ENCODE results near the gene C22orf31. TPM values are rescaled to one million over a fixed set of nuclear protein-coding genes. Genes with fewer than 3 reads are reported as not detected.

Gene C22orf31
- total RNA-seq, 1 experiment from 2014 or later, result not detected

GRCh38 chr22:29030016-29030617 is 31.5 kb downstream of the C22orf31 start:
- Histone ChIP-seq H3K9me3 (ENCODE audit: low read depth, low read length, poor library complexity, severe bottlenecking) (no peaks in the 10 kb centered on the region), H3K27ac (ENCODE audit: low read depth, low read length, poor library complexity, severe bottlenecking) (no peak overlapping the region), H3K4me1 (ENCODE audit: insufficient read depth, low read length, poor library complexity, severe bottlenecking) (peaks cover 7% of the 10 kb centered on the region), H3K36me3 (ENCODE audit: insufficient read depth, low read length, poor library complexity, severe bottlenecking) (no peaks in the 10 kb centered on the region), H3K4me3 (ENCODE audit: low read depth, low read length, poor library complexity, severe bottlenecking) (peak overlapping the region; percentile 14), H3K27me3 (replicated peaks; ENCODE audit: insufficient read depth, low read depth, low read length, poor library complexity) (no peaks in the 10 kb centered on the region)
- TF ChIP-seq EZH2 (IDR thresholded peaks at IDR 0.05; ENCODE audit: borderline replicate concordance, low read depth, low read length, poor library complexity, severe bottlenecking) (no peak), CTCF (conservative IDR thresholded peaks at IDR 0.05; ENCODE audit: low read depth, low read length) (no peak)
- CTCF ChIA-PET, result no interaction called here
- POLR2A ChIA-PET (ENCODE audit: low non-redundant PET), result no interaction called here
- no peak for DNase-seq (ENCODE audit: low spot score)
- intact Hi-C loops (cut with micrococcal nuclease; ENCODE audit: unreplicated experiment), result no loop called here
- no TSS peak for BruUV-seq (replicated peaks)

- no peak overlapping the region for H3K4me3 ChIP-seq (ENCODE audit: low read depth, low read length, poor library complexity, severe bottlenecking)
- no peaks in the 10 kb centered on the region for H3K9me3 ChIP-seq (ENCODE audit: low read depth, low read length, poor library complexity, severe bottlenecking)
- CTCF ChIA-PET, result no interaction called here
- BruUV-seq (replicated peaks), result no TSS peak
- intact Hi-C loops (cut with micrococcal nuclease; ENCODE audit: unreplicated experiment), result no loop called here
- POLR2A ChIA-PET (ENCODE audit: low non-redundant PET), result no interaction called here
- H3K27me3 ChIP-seq (replicated peaks; ENCODE audit: insufficient read depth, low read depth, low read length, poor library complexity), result no peaks in the 10 kb centered on the region
- no peak overlapping the region for H3K27ac ChIP-seq (ENCODE audit: low read depth, low read length, poor library complexity, severe bottlenecking)
- peaks cover 7% of the 10 kb centered on the region for H3K4me1 ChIP-seq (ENCODE audit: insufficient read depth, low read length, poor library complexity, severe bottlenecking)
- no peak for DNase-seq (ENCODE audit: low spot score)
- TF ChIP-seq CTCF (conservative IDR thresholded peaks at IDR 0.05; ENCODE audit: low read depth, low read length) (no peak), EZH2 (IDR thresholded peaks at IDR 0.05; ENCODE audit: borderline replicate concordance, low read depth, low read length, poor library complexity, severe bottlenecking) (no peak)
- no peaks in the 10 kb centered on the region for H3K36me3 ChIP-seq (ENCODE audit: insufficient read depth, low read length, poor library complexity, severe bottlenecking)
These were observed 32.2 kb downstream of the C22orf31 start for GRCh38 chr22:29029202-29030000.

GRCh38 chr22:29028468-29028867 is 33.2 kb downstream of the C22orf31 start:
- BruUV-seq (replicated peaks), result no TSS peak
- Histone ChIP-seq H3K27ac (ENCODE audit: low read depth, low read length, poor library complexity, severe bottlenecking) (no peak overlapping the region), H3K9me3 (ENCODE audit: low read depth, low read length, poor library complexity, severe bottlenecking) (no peaks in the 10 kb centered on the region), H3K36me3 (ENCODE audit: insufficient read depth, low read length, poor library complexity, severe bottlenecking) (no peaks in the 10 kb centered on the region), H3K4me1 (ENCODE audit: insufficient read depth, low read length, poor library complexity, severe bottlenecking) (peaks cover 15% of the 10 kb centered on the region), H3K4me3 (ENCODE audit: low read depth, low read length, poor library complexity, severe bottlenecking) (no peak overlapping the region), H3K27me3 (replicated peaks; ENCODE audit: insufficient read depth, low read depth, low read length, poor library complexity) (no peaks in the 10 kb centered on the region)
- DNase-seq (ENCODE audit: low spot score), result no peak
- intact Hi-C loops (cut with micrococcal nuclease; ENCODE audit: unreplicated experiment), result no loop called here
- POLR2A ChIA-PET (ENCODE audit: low non-redundant PET), result no interaction called here
- TF ChIP-seq EZH2 (IDR thresholded peaks at IDR 0.05; ENCODE audit: borderline replicate concordance, low read depth, low read length, poor library complexity, severe bottlenecking) (no peak), CTCF (conservative IDR thresholded peaks at IDR 0.05; ENCODE audit: low read depth, low read length) (no peak)
- CTCF ChIA-PET, result no interaction called here
